ENCODE results near the gene SGK2. TPM values are rescaled to one million over a fixed set of nuclear protein-coding genes. Genes with fewer than 3 reads are reported as not detected.

Gene SGK2
- total and polyA plus RNA-seq, 9 of the 15 experiments (the other 6 are each of a cell fraction or from before 2014, with no cell fraction given), result 0.07 to 0.31 (median 0.15) TPM; not detected in 2

DNA sequence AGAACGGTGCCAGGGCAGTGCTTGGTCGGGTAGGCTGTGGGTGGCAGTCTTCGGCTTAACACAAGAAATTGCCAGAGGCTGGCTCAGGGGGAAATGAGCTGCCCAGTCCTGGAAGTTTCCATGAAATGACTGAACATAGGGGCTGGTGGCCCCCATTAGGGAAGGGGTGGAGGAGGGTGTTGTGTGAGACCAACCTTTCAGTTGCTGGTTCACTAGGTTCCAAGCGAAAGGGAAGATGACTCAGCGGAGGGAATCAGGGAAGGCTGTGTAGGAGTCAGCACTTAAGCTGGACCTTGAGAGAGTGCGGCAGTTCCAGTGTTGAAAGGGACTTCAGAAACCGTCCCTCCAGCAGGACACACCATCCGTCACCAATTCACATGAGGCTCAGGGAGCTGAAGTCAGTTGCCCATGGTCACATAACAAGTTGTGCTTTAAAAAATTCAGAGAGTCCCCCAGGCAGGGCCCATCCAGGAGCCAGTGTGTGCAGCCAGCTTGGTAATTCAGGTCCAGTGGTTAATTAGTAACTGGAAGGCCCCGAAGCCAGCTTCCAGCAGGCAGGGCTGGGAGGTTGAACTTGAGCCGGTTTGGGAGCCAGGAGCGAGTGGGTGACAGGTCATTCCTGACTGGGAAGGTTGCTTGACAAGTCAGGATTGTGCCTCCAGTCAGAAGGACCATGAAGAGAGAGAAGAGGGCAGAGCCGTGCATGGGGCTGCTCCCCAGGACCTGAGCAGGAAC lies at the start of gene SGK2 (continued):
- peak; percentile 69 for TF ChIP-seq ZNF766 (CRISPR knock-in tag; conservative IDR thresholded peaks at IDR 0.05)
- TF ChIP-seq E2F6 (IDR thresholded peaks at IDR 0.05; ENCODE audit: borderline replicate concordance in 1 of 2, extremely low read depth in 1 of 2, insufficient read depth in 1 of 2, insufficient read length in 1 of 2, low read depth in 1 of 2, low read length in 1 of 2, poor library complexity in 1 of 2, severe bottlenecking in 1 of 2), result no peak
- TF ChIP-seq SMARCE1 (IDR thresholded peaks at IDR 0.05), result peak; percentile 41
- TF ChIP-seq MNT (conservative IDR thresholded peaks at IDR 0.05), result no peak
- TF ChIP-seq CCAR2 (IDR thresholded peaks at IDR 0.05; ENCODE audit: low read depth, low read length), result no peak
- peak; percentile 59 for TF ChIP-seq ATF3 (IDR thresholded peaks at IDR 0.05)
- 0 out of 2 replicates have a peak, but pooled peaks have one; percentile 35 for TF ChIP-seq ATF3 (CRISPR knock-in tag; conservative IDR thresholded peaks at IDR 0.05)
- TF ChIP-seq L3MBTL2 (IDR thresholded peaks at IDR 0.05), result peak; percentile 41; the same call in 1 of the 2 replicates
- TF ChIP-seq, protein P1, sequence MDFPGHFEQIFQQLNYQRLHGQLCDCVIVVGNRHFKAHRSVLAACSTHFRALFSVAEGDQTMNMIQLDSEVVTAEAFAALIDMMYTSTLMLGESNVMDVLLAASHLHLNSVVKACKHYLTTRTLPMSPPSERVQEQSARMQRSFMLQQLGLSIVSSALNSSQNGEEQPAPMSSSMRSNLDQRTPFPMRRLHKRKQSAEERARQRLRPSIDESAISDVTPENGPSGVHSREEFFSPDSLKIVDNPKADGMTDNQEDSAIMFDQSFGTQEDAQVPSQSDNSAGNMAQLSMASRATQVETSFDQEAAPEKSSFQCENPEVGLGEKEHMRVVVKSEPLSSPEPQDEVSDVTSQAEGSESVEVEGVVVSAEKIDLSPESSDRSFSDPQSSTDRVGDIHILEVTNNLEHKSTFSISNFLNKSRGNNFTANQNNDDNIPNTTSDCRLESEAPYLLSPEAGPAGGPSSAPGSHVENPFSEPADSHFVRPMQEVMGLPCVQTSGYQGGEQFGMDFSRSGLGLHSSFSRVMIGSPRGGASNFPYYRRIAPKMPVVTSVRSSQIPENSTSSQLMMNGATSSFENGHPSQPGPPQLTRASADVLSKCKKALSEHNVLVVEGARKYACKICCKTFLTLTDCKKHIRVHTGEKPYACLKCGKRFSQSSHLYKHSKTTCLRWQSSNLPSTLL (IDR thresholded peaks at IDR 0.05), result no peak
- TF ChIP-seq ZBTB1 (CRISPR knock-in tag; IDR thresholded peaks at IDR 0.05; ENCODE audit: borderline replicate concordance, low read depth), result no peak
- peak; percentile 67 for TF ChIP-seq FOSL1 (tag; conservative IDR thresholded peaks at IDR 0.05)
- TF ChIP-seq PHF21A (IDR thresholded peaks at IDR 0.05; ENCODE audit: borderline replicate concordance, low read depth), result no peak
- peak; percentile 84 for TF ChIP-seq MAFG (tag; conservative IDR thresholded peaks at IDR 0.05)
- TF ChIP-seq NBN (IDR thresholded peaks at IDR 0.05; ENCODE audit: low read depth), result no peak
- peak; percentile 87 for TF ChIP-seq ZNF316 (IDR thresholded peaks at IDR 0.05)
- peak; percentile 15; the same call in 1 of the 2 replicates for TF ChIP-seq PHF8 (IDR thresholded peaks at IDR 0.05; ENCODE audit: borderline replicate concordance, low read length)
- TF ChIP-seq, protein P2, sequence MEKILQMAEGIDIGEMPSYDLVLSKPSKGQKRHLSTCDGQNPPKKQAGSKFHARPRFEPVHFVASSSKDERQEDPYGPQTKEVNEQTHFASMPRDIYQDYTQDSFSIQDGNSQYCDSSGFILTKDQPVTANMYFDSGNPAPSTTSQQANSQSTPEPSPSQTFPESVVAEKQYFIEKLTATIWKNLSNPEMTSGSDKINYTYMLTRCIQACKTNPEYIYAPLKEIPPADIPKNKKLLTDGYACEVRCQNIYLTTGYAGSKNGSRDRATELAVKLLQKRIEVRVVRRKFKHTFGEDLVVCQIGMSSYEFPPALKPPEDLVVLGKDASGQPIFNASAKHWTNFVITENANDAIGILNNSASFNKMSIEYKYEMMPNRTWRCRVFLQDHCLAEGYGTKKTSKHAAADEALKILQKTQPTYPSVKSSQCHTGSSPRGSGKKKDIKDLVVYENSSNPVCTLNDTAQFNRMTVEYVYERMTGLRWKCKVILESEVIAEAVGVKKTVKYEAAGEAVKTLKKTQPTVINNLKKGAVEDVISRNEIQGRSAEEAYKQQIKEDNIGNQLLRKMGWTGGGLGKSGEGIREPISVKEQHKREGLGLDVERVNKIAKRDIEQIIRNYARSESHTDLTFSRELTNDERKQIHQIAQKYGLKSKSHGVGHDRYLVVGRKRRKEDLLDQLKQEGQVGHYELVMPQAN (IDR thresholded peaks at IDR 0.05; ENCODE audit: borderline replicate concordance), result no peak
- TF ChIP-seq MTA2 (IDR thresholded peaks at IDR 0.05; ENCODE audit: low read depth), result 0 out of 2 replicates have a peak, but pooled peaks have one; percentile 10
- TF ChIP-seq CREM (IDR thresholded peaks at IDR 0.05; ENCODE audit: low read depth), result 0 out of 2 replicates have a peak, but pooled peaks have one; percentile 17
- no peak for TF ChIP-seq HMGN3 (IDR thresholded peaks at IDR 0.05; ENCODE audit: borderline replicate concordance, extremely low read depth, insufficient read length, low read depth, low read length)

All from K562 (cell line).